Measurements from ENCODE around the gene RAPSN.

RAPSN gene

GRCh38 chr11:47408598-47409439 lies 40.1 kb downstream of the RAPSN start:
- DNase-seq (ENCODE audit: low read depth) = no peak

- DNase-seq (ENCODE audit: low read depth) = peak; percentile 96
Observed at GRCh38 chr11:47407746-47408590, 41.0 kb downstream of the RAPSN start, which contains the start of gene SLC39A13. SLC39A13 (plus strand) TSS chr11:47408590; CDS start chr11:47410095, 1,505 bp downstream.

- no peak for DNase-seq (ENCODE audit: low read depth)
Observed at GRCh38 chr11:47406896-47407745, 41.8 kb downstream of the RAPSN start.

GRCh38 chr11:47403571-47403970 lies 45.4 kb downstream of the RAPSN start:
- no peak for DNase-seq (ENCODE audit: low read depth)

- DNase-seq (ENCODE audit: low read depth) = no peak
Observed at GRCh38 chr11:47403135-47403534, 45.8 kb downstream of the RAPSN start.

GRCh38 chr11:47400768-47401279 lies 48.1 kb downstream of the RAPSN start:
- DNase-seq (ENCODE audit: low read depth) = no peak

- no peak for DNase-seq (ENCODE audit: low read depth)
Observed at GRCh38 chr11:47399860-47400767, 48.8 kb downstream of the RAPSN start.

- no peak for DNase-seq (ENCODE audit: low read depth)
Observed at GRCh38 chr11:47398551-47398950, 50.4 kb downstream of the RAPSN start.

GRCh38 chr11:47398011-47398410 lies 50.9 kb downstream of the RAPSN start:
- no peak for DNase-seq (ENCODE audit: low read depth)

GRCh38 chr11:47396049-47396320 lies 53.0 kb downstream of the RAPSN start:
- no peak for DNase-seq (ENCODE audit: low read depth)

GRCh38 chr11:47395223-47396048 lies 53.5 kb downstream of the RAPSN start:
- DNase-seq (ENCODE audit: low read depth) = no peak

- DNase-seq (ENCODE audit: low read depth) = peak; percentile 55
Observed at GRCh38 chr11:47394322-47395222, 54.4 kb downstream of the RAPSN start.

- DNase-seq (ENCODE audit: low read depth) = no peak
Observed at GRCh38 chr11:47394050-47394321, 55.0 kb downstream of the RAPSN start.

GRCh38 chr11:47393163-47394049 lies 55.5 kb downstream of the RAPSN start:
- no peak for DNase-seq (ENCODE audit: low read depth)

- no peak for DNase-seq (ENCODE audit: low read depth)
Observed at GRCh38 chr11:47392546-47393162, 56.3 kb downstream of the RAPSN start.

- no peak for DNase-seq (ENCODE audit: low read depth)
Observed at GRCh38 chr11:47391711-47392432, 57.1 kb downstream of the RAPSN start.

- DNase-seq (ENCODE audit: low read depth) = no peak
Observed at GRCh38 chr11:47391077-47391583, 57.8 kb downstream of the RAPSN start.

Data from activated T-cell treated with anti-CD3 and anti-CD28 coated beads for 48 hours (primary cell).